ENCODE results near the gene VPS54. TPM values are rescaled to one million over a fixed set of nuclear protein-coding genes. Genes with fewer than 3 reads are reported as not detected.
"Not testable (repeated sequence)": the region's sequence is repeated elsewhere in the genome, so short reads cannot be mapped to it uniquely, and the experiment has no call there.

Gene VPS54
- polyA plus RNA-seq, 1 donor (not counting 4 experiments of a cell fraction or from before 2014, with no cell fraction given), result 18.2 TPM

DNA sequence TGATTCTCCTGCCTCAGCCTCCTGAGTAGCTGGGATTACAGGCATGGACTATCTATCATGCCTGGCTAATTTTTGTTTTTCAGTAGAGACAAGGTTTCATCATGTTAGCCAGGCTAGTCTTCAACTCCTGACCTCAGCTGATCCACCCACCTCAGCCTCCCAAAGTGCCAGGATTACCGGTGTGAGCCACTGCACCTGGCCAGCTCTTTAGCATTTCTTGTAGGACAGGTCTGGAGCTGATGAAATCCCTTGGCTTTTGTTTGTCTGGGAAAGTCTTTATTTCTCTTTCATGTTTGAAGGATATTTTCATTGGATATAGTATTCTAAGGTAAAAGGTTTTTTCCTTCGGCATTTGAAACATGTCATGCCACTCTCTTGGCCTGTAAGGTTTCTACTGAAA lies 20.2 kb downstream of the VPS54 start:
- Histone ChIP-seq H3K27ac (ENCODE audit: control insufficient read depth, insufficient read depth, low read length) (no peak overlapping the region), H3K27me3 (ENCODE audit: control insufficient read depth, extremely low read depth, insufficient read depth, low read length) (no peaks in the 10 kb centered on the region), H3K9ac (ENCODE audit: control insufficient read depth, extremely low read depth, insufficient read depth, low read length) (no peak overlapping the region), H3K4me3 (ENCODE audit: control insufficient read depth in 2 of 3, extremely low read depth in 1 of 3, insufficient read depth in 2 of 3, low read depth in 1 of 3, low read length in 3 of 3) (no peak overlapping the region), H3K9me3 (ENCODE audit: control insufficient read depth, low read depth, low read length) (no peaks in the 10 kb centered on the region), H3K79me2 (ENCODE audit: control insufficient read depth, insufficient read depth, low read length) (peaks cover 16% of the 10 kb centered on the region), H3K9me1 (ENCODE audit: control insufficient read depth, extremely low read depth, insufficient read depth, low read length) (no peaks in the 10 kb centered on the region), H3K4me1 (ENCODE audit: control insufficient read depth, extremely low read depth, insufficient read depth, low read length) (peaks cover 7% of the 10 kb centered on the region), H2AFZ (ENCODE audit: control insufficient read depth, low read length) (no peak overlapping the region), H3K4me2 (ENCODE audit: control insufficient read depth, extremely low read depth, insufficient read depth, low read depth, low read length) (no peak overlapping the region), H3K36me3 (ENCODE audit: control insufficient read depth in 2 of 2, extremely low read depth in 1 of 2, insufficient read depth in 2 of 2, low read length in 2 of 2) (no peaks in the 10 kb centered on the region), H4K20me1 (ENCODE audit: control insufficient read depth, extremely low read depth, insufficient read depth, low read length) (no peaks in the 10 kb centered on the region)
- dilution Hi-C loops (cut with MboI; ENCODE audit: extremely low pct_ligation_motif_present, low sequenced_read_pairs), result no loop called here
- TF ChIP-seq CTCF (optimal IDR thresholded peaks at IDR 0.05 in 1 of 3, IDR thresholded peaks at IDR 0.05 in 1 of 3, conservative IDR thresholded peaks at IDR 0.05 in 1 of 3; ENCODE audit: extremely low read depth in 1 of 3, insufficient read depth in 2 of 3, low read length in 3 of 3), result no peak
- TF ChIP-seq EZH2 (IDR thresholded peaks at IDR 0.05; ENCODE audit: low read length), result no peak
- DNase-seq (ENCODE audit: low read depth, low spot score), result no peak
- FAIRE-seq, result no peak

- H3K27ac ChIP-seq (ENCODE audit: control insufficient read depth, insufficient read depth, low read length); H3K9me1 ChIP-seq (ENCODE audit: control insufficient read depth, extremely low read depth, insufficient read depth, low read length); H4K20me1 ChIP-seq (ENCODE audit: control insufficient read depth, extremely low read depth, insufficient read depth, low read length); FAIRE-seq; DNase-seq (ENCODE audit: low read depth, low spot score); H3K36me3 ChIP-seq (ENCODE audit: control insufficient read depth in 2 of 2, extremely low read depth in 1 of 2, insufficient read depth in 2 of 2, low read length in 2 of 2); H3K4me1 ChIP-seq (ENCODE audit: control insufficient read depth, extremely low read depth, insufficient read depth, low read length); H3K79me2 ChIP-seq (ENCODE audit: control insufficient read depth, insufficient read depth, low read length); H3K27me3 ChIP-seq (ENCODE audit: control insufficient read depth, extremely low read depth, insufficient read depth, low read length); H3K9me3 ChIP-seq (ENCODE audit: control insufficient read depth, low read depth, low read length); H3K9ac ChIP-seq (ENCODE audit: control insufficient read depth, extremely low read depth, insufficient read depth, low read length); H3K4me3 ChIP-seq (ENCODE audit: control insufficient read depth in 2 of 3, extremely low read depth in 1 of 3, insufficient read depth in 2 of 3, low read depth in 1 of 3, low read length in 3 of 3); dilution Hi-C loops (cut with MboI; ENCODE audit: extremely low pct_ligation_motif_present, low sequenced_read_pairs); H2AFZ ChIP-seq (ENCODE audit: control insufficient read depth, low read length); H3K4me2 ChIP-seq (ENCODE audit: control insufficient read depth, extremely low read depth, insufficient read depth, low read depth, low read length): not testable (repeated sequence)
These were observed 22.5 kb downstream of the VPS54 start for GRCh38 chr2:63996582-63997198.

DNA sequence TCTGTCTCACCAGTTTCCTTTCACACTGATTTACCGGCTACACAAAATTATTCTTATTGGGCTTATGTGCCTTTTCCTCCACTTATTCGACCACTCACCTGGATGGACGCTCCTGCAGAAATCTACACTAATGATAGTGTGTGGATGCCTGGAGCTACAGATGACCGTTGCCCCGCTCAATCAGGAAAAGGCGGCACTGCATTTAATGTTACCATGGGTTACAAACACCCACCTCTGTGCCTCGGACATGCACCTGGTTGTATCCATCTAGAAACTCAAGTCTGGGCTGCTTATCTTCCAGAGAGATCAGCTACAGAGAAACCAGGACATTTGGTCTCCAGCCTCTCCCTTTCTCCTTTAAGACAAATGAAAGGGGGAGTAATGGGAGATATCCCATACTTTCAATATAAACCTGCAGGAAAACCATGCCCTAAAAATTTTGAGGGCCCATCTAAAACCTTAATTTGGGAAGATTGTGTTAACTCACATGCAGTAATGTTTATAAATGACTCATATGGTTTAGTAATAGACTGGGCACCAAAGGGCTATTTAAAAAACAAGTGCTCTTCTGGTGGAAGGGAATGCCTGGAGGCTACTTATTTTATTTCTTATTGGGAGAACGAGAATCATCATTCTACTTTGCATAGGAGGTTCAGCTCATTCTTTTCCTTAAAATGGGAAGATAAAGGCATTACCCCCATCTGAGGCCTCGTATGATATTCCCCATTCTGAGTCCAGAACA lies 24.7 kb downstream of the VPS54 start:
- dilution Hi-C loops (cut with MboI; ENCODE audit: extremely low pct_ligation_motif_present, low sequenced_read_pairs); H3K4me1 ChIP-seq (ENCODE audit: control insufficient read depth, extremely low read depth, insufficient read depth, low read length); FAIRE-seq; H3K36me3 ChIP-seq (ENCODE audit: control insufficient read depth in 2 of 2, extremely low read depth in 1 of 2, insufficient read depth in 2 of 2, low read length in 2 of 2); DNase-seq (ENCODE audit: low read depth, low spot score); H4K20me1 ChIP-seq (ENCODE audit: control insufficient read depth, extremely low read depth, insufficient read depth, low read length); H3K9me1 ChIP-seq (ENCODE audit: control insufficient read depth, extremely low read depth, insufficient read depth, low read length); H3K27me3 ChIP-seq (ENCODE audit: control insufficient read depth, extremely low read depth, insufficient read depth, low read length); H3K79me2 ChIP-seq (ENCODE audit: control insufficient read depth, insufficient read depth, low read length); H2AFZ ChIP-seq (ENCODE audit: control insufficient read depth, low read length); H3K4me3 ChIP-seq (ENCODE audit: control insufficient read depth in 2 of 3, extremely low read depth in 1 of 3, insufficient read depth in 2 of 3, low read depth in 1 of 3, low read length in 3 of 3); H3K9ac ChIP-seq (ENCODE audit: control insufficient read depth, extremely low read depth, insufficient read depth, low read length); H3K4me2 ChIP-seq (ENCODE audit: control insufficient read depth, extremely low read depth, insufficient read depth, low read depth, low read length); H3K27ac ChIP-seq (ENCODE audit: control insufficient read depth, insufficient read depth, low read length); H3K9me3 ChIP-seq (ENCODE audit: control insufficient read depth, low read depth, low read length): not testable (repeated sequence)
